PFSK-1 (cell line): ENCODE measurements around the gene STARD5.

Experiments used
- FOXP2 ChIP-seq: optimal IDR thresholded peaks from 2 replicates; pipeline ENCODE3; 2011; ENCODE audit warnings: borderline replicate concordance, control low read depth, inconsistent platforms; ENCODE audit not compliant: insufficient read depth; ENCODE audit errors: extremely low read length, extremely low read depth
- POLR2AphosphoS5 ChIP-seq: IDR thresholded peaks from 2 replicates; pipeline ENCODE4 v1.6.1; 2012; ENCODE audit warnings: low read depth, mild to moderate bottlenecking, control low read depth, low read length, moderate library complexity
- REST ChIP-seq, 2 experiments: IDR thresholded peaks; 2 replicates each; pipeline versions ENCODE4 v1.6.1 to v1.8.0; 2011 to 2012; ENCODE audit warnings: low read depth in 2 of 2, low read length in 2 of 2, control low read depth in 1 of 2, inconsistent platforms in 1 of 2, mild to moderate bottlenecking in 1 of 2, moderate library complexity in 1 of 2; ENCODE audit not compliant: insufficient read depth in 1 of 2
- SIN3A ChIP-seq: IDR thresholded peaks from 2 replicates; pipeline ENCODE4 v1.6.1; 2012; ENCODE audit warnings: mild to moderate bottlenecking, low read length, moderate library complexity, borderline replicate concordance; ENCODE audit not compliant: insufficient read depth
- TAF1 ChIP-seq: IDR thresholded peaks from 2 replicates; pipeline ENCODE4 v1.6.1; 2012; ENCODE audit warnings: low read length, control low read depth, borderline replicate concordance; ENCODE audit not compliant: insufficient read depth

STARD5 gene

GRCh38 chr15:81288040-81288439 is 35.9 kb downstream of the STARD5 start:
- TF ChIP-seq SIN3A: no peak
- TF ChIP-seq REST (IDR thresholded peaks at IDR 0.05; ENCODE audit: insufficient read depth in 1 of 2, low read depth in 2 of 2, low read length in 2 of 2): no peak
- no peak for TF ChIP-seq TAF1
- no peak for TF ChIP-seq FOXP2
- TF ChIP-seq POLR2AphosphoS5: no peak

- TF ChIP-seq SIN3A: no peak
- no peak for TF ChIP-seq TAF1
- TF ChIP-seq REST (IDR thresholded peaks at IDR 0.05; ENCODE audit: insufficient read depth in 1 of 2, low read depth in 2 of 2, low read length in 2 of 2): no peak
- TF ChIP-seq FOXP2: no peak
- no peak for TF ChIP-seq POLR2AphosphoS5
Measured at GRCh38 chr15:81286621-81287121, 37.3 kb downstream of the STARD5 start.

- TF ChIP-seq SIN3A: no peak
- TF ChIP-seq FOXP2: no peak
- no peak for TF ChIP-seq REST (IDR thresholded peaks at IDR 0.05; ENCODE audit: insufficient read depth in 1 of 2, low read depth in 2 of 2, low read length in 2 of 2)
- no peak for TF ChIP-seq TAF1
- TF ChIP-seq POLR2AphosphoS5: no peak
Measured at GRCh38 chr15:81285461-81285860, 38.5 kb downstream of the STARD5 start.

GRCh38 chr15:81284256-81285031 is 39.5 kb downstream of the STARD5 start:
- no peak for TF ChIP-seq FOXP2
- no peak for TF ChIP-seq REST (IDR thresholded peaks at IDR 0.05; ENCODE audit: insufficient read depth in 1 of 2, low read depth in 2 of 2, low read length in 2 of 2)
- TF ChIP-seq POLR2AphosphoS5: no peak
- no peak for TF ChIP-seq SIN3A
- no peak for TF ChIP-seq TAF1
